ENCODE measurements around the gene FCRL6.

DNA sequence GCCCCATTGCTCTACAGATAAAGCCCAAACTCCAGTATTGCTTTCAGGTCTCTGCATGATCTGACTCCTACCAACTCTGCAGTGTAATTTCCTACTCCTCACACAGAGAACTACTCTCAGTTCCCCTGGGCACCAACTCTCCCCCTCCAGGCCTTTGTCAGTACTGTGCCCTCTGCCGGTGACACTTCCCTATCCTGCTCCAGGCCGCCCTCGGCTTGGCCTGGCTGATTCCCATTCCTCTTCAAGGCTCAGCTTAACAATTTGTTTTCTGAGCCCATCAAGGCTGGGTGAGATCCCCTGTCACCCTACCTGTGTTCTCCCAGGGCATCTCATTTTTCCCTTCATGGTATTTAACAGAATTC, 27.1 kb downstream of the FCRL6 start:
- TF ChIP-seq, protein P1, sequence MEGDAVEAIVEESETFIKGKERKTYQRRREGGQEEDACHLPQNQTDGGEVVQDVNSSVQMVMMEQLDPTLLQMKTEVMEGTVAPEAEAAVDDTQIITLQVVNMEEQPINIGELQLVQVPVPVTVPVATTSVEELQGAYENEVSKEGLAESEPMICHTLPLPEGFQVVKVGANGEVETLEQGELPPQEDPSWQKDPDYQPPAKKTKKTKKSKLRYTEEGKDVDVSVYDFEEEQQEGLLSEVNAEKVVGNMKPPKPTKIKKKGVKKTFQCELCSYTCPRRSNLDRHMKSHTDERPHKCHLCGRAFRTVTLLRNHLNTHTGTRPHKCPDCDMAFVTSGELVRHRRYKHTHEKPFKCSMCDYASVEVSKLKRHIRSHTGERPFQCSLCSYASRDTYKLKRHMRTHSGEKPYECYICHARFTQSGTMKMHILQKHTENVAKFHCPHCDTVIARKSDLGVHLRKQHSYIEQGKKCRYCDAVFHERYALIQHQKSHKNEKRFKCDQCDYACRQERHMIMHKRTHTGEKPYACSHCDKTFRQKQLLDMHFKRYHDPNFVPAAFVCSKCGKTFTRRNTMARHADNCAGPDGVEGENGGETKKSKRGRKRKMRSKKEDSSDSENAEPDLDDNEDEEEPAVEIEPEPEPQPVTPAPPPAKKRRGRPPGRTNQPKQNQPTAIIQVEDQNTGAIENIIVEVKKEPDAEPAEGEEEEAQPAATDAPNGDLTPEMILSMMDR (optimal IDR thresholded peaks at IDR 0.05 in 1 of 3, IDR thresholded peaks at IDR 0.05 in 1 of 3, conservative IDR thresholded peaks at IDR 0.05 in 1 of 3; ENCODE audit: extremely low read depth in 1 of 3, insufficient read depth in 2 of 3, low read length in 3 of 3) = peak; percentile 35 to 59 (median 37)
- TF ChIP-seq EZH2 (IDR thresholded peaks at IDR 0.05; ENCODE audit: low read length) = no peak
